ENCODE data around the gene KRTAP10-6. TPM values are rescaled to one million over a fixed set of nuclear protein-coding genes. Genes with fewer than 3 reads are reported as not detected.
"Not testable (repeated sequence)": the region's sequence is repeated elsewhere in the genome, so short reads cannot be mapped to it uniquely, and the experiment has no call there.

Gene KRTAP10-6
- total RNA-seq, 4 donors from 2014 or later, result not detected

DNA sequence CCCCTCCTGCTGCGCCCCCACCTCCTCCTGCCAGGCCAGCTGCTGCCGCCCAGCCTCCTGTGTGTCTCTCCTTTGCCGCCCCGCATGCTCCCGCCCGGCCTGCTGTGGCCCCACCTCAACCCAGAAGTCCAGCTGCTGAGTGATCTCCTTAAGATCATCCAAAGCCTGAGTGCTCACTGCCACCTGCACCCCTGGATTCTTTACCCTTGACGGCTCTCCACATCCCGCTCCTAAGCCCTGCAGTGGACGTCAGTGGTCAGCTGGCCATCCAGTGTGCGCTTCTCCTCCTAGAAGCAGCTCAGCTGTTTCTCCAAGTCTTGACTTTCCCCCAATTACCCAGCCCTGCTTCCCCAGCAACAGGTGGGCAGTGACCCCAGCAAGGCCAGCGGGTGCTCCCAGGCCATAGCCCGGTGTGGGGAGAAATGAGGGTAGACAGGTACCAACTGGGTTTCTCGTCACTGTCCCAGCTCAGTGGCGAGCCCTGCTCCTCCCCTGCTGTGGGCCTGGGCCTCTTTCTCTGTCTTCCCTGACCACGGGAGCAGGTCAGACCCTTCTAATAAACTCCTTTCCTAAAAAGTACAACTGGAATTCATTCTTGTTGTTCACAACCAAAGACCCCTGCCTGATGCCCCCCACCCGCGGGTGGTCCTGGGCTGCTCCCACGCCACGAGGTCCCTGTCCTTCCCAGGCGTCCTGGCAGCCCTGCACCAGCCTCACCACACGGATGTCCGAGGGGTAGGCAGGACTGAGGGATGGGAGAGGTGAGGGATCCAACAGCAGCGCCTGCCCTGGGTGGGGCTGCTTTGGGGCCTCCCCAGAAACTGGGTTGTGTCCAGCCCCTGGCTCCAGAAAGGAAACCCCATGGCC lies 9.5 kb upstream of the KRTAP10-6 start:
- Histone ChIP-seq H3K4me3 (no peak overlapping the region), H3K27me3 (peaks cover 0 to 69% (median 0%) of the 10 kb centered on the region in 4 donors), H3K36me3 (no peaks in the 10 kb centered on the region), H3K4me1 (no peaks in the 10 kb centered on the region), H3K27ac (no peak overlapping the region), H3K9me3 (no peaks in the 10 kb centered on the region)
- intact Hi-C loops (cut with DNase I), result no loop called here
- 72 to 88% methylated on average over 11 to 19 of the region's 23 CpGs for WGBS, 2 donors
- no peak for TF ChIP-seq CTCF (IDR thresholded peaks at IDR 0.05)
- TF ChIP-seq POLR2A (IDR thresholded peaks at IDR 0.05), result no peak
- no peak for DNase-seq

GRCh38 chr21:44601091-44601490 lies 8.8 kb upstream of the KRTAP10-6 start:
- H3K9me3 ChIP-seq; H3K36me3 ChIP-seq; H3K4me3 ChIP-seq; intact Hi-C loops (cut with DNase I); DNase-seq; H3K27ac ChIP-seq; H3K4me1 ChIP-seq: not testable (repeated sequence)
- WGBS, 2 donors, result 35% methylated on average over 7 of the region's 10 CpGs; no CpG with 5 or more reads in 1 of the 2 donors
- H3K27me3 ChIP-seq, result peaks cover 0 to 70% (median 0%) of the 10 kb centered on the region in 4 donors
- TF ChIP-seq CTCF (IDR thresholded peaks at IDR 0.05), result peak in 1 of 6 experiments; percentile 32

- H3K36me3 ChIP-seq; intact Hi-C loops (cut with DNase I); H3K4me3 ChIP-seq; H3K4me1 ChIP-seq; H3K27ac ChIP-seq; H3K9me3 ChIP-seq; DNase-seq: not testable (repeated sequence)
- 46 to 53% methylated on average over 8 to 14 of the region's 23 CpGs for WGBS, 2 donors
- peaks cover 0 to 72% (median 0%) of the 10 kb centered on the region in 4 donors for H3K27me3 ChIP-seq
These were observed 8.0 kb upstream of the KRTAP10-6 start, which contains the start of gene KRTAP10-7 for GRCh38 chr21:44600118-44600978. Gene KRTAP10-7 (plus strand): TSS chr21:44600597. CDS start chr21:44600622, 25 bp downstream.

DNA sequence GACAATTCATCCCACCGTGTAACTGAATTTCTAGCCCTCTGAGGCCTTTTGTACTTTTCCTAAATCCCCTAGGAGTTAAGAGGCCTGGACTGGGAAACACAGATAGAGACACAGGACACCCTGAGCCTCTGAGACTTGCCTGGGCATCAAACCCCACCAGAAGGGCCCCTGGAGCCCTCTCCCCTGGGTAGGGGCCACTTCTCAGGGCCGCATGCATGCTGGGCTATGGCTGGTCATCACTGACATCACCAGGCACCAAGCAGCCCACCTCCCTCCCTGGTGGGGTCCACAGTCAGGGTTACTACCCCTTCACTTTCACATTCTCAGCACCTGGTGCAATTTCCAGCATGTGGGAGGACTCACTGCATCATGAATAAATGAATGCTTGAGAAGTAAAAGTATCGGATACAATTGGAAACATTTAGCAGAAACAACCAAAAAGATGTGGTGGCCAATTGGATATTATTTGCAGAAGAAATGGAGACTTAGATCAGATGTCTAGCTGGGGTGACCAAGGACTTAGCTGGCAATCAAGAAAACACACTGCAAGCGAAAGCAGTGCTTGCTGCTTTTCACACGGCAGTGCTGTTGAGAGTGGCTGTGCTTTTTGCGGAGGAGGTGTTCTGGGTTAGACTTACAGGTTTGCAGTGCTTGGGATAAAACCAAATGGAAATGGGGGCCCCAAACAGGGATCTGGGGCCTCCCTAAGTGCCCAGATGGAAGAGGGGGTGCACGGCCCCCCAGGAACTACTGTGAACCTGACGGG lies 7.1 kb upstream of the KRTAP10-6 start:
- peaks cover 0 to 67% (median 0%) of the 10 kb centered on the region in 4 donors for H3K27me3 ChIP-seq
- WGBS, 2 donors, result 82 to 92% methylated on average over 7 to 8 of the region's 8 CpGs
- DNase-seq, result no peak

More for the DNA sequence above, 7.1 kb upstream of the KRTAP10-6 start:
- Histone ChIP-seq H3K4me3 (no peak overlapping the region), H3K4me1 (no peaks in the 10 kb centered on the region), H3K36me3 (no peaks in the 10 kb centered on the region), H3K27ac (no peak overlapping the region), H3K9me3 (no peaks in the 10 kb centered on the region)
- intact Hi-C loops (cut with DNase I), result no loop called here
- TF ChIP-seq CTCF (IDR thresholded peaks at IDR 0.05), result no peak
- no peak for TF ChIP-seq POLR2A (IDR thresholded peaks at IDR 0.05)
